Activated CD4-positive, CD25-positive, alpha-beta regulatory T cell treated with anti-CD3 and anti-CD28 coated beads, Interleukin-2, amount 50 U/mL, for 16 hours (primary cell): Measurements from ENCODE around the gene MAMDC2.

Experiments
- DNase-seq: peaks from one replicate; pipeline ENCODE4 v3.0.0-alpha.2; 2020; ENCODE audit warnings: low read depth, low spot score

Gene MAMDC2

DNA sequence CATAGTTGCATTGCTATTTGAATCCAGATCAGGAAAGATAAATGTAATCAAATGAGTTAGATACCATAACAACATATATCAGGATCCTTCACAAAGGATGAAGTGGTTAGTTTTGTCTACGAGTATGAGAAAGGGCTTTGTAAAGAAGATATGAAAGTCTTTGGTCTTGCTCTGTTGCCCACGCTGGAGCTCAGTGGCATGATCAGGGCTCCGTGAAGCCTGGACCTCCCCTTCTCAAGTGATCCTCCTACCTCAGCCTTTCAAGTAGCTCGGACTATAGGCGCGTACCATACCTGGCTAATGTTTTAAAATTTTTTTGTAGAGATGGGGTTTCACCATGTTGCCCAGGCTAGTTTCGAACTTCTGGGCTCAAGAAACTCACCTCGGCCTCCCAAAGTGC, 217.0 kb downstream of the MAMDC2 start:
- no peak for DNase-seq

DNA sequence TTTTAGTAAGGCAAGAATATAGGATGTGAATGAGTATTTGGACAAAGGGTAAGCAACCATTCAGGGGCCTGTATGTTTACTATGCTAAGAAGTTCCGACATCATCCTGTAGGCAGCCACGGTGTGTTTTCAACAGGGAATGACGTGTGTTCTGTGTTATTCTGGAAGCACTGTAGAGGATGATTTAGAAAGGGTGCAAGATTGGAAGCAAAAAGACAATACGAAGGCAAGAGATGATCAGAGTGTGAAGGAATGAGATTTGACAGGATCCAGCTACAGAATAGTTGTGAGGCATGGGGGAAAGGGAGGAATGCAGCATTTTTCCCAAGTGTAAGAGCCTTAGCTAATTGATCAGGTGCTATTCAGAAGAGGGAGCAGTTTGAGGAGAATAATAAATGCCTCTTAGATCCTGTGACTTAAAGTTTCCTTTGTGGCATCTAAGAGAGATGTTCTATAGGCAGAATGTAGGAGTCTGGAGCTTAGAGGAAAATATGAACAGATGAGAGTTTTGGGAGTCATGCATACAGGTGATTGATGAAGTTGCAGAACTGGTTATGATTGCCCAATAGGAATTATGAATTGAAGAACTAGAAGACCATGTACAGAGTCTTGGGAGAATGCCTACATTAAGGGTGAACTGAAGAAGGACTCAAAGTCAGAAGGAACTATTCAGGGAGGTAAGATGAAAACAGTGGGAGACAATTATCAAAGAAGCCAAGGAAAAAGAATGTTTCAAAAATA, 217.7 kb downstream of the MAMDC2 start:
- no peak for DNase-seq

DNA sequence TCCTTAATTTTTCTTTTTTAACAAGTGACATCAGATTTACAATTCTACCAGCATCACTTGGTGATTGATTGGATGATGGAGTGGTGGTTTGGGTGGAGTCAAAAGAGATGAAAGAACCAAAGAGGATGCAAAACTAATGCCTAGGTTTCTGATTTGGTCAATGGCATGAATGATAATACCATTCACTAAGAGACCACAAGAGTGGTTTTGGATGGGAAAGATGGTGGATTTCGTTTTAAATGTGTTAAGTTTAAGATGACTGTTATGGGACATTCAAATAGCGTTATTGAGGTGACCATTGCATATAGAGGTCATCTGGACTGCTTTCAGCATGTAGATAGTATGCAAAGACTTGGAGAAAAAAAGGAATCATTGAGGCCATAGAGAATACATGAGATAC, 218.7 kb downstream of the MAMDC2 start:
- DNase-seq = no peak

DNA sequence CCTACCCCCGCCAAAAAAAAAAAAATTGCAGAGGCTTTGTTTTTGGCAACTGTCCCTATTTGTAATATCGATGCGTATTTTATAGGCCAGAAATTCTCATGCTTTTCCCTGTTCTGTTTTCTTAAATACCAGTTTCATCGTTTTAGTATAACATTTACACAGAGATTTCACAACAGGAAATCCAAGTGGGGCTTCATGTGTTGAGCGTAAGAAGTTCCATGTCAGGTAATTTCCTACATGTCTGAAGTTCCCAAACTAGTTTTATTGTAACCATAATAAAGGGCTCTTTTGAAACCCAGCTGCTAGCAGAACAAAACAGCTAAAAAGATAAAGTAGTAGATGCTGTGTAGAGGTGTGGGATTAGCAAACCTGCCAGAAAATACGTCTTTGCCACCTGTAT, 219.3 kb downstream of the MAMDC2 start:
- no peak for DNase-seq

DNA sequence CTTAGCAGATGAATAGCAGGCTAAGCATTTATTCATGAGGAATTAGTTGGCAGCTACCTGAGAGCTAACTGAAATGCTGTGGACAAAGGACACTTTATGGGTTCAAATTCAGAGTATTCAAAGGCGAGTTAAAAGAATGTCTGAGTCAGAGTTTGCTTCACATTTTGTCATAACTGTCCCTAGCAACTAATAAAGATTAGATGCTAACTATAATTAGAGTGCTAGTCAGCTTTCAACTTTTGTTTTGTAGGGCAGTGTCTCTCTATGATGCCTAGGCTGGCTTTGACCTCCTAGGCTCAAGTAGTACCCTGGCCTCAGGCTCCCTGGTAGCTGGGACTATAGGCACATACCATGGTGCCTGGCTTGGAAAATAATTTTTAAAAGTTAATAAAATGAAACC, 219.8 kb downstream of the MAMDC2 start:
- no peak for DNase-seq
